GM21447 (cell line): ENCODE data around the gene OR4M1.
"Not testable (repeated sequence)": the region's sequence is repeated elsewhere in the genome, so short reads cannot be mapped to it uniquely, and the experiment has no call there.

Experiments used
- ATAC-seq: cut with Tn5 transposase; IDR thresholded peaks from one replicate; pipeline ENCODE4 v1.9.1; 2021; ENCODE audit not compliant: unreplicated experiment

OR4M1 gene

GRCh38 chr14:19821016-19821415, 47.7 kb downstream of the OR4M1 start:
- ATAC-seq, result not testable (repeated sequence)

- no peak for ATAC-seq
These were observed 49.9 kb downstream of the OR4M1 start for GRCh38 chr14:19823178-19823577.

DNA sequence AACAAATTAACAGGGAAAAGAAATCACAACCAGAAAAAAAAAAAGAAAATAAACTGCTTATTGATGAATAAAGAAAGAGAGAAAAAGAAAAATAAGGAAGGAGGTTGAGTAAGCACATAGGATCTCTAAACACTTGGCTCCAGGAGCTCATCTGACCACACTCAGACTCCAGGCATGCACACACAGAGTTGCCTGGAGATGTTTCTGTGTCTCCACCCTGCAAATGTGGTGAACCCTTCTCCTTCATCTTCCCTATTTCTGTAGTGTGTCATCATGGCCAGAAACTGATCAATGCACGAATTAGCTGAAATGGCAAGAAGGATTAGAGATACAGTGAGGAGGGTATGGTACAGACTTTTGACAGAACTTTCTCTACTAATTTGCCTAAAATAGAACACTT, 50.5 kb downstream of the OR4M1 start:
- no peak for ATAC-seq

DNA sequence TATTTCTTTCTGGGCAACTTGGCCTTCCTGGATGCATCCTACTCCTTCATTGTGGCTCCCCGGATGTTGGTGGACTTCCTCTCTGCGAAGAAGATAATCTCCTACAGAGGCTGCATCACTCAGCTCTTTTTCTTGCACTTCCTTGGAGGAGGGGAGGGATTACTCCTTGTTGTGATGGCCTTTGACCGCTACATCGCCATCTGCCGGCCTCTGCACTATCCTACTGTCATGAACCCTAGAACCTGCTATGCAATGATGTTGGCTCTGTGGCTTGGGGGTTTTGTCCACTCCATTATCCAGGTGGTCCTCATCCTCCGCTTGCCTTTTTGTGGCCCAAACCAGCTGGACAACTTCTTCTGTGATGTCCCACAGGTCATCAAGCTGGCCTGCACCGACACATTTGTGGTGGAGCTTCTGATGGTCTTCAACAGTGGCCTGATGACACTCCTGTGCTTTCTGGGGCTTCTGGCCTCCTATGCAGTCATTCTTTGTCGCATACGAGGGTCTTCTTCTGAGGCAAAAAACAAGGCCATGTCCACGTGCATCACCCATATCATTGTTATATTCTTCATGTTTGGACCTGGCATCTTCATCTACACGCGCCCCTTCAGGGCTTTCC, 54.4 kb downstream of the OR4M1 start:
- not testable (repeated sequence) for ATAC-seq

- no peak for ATAC-seq
These were observed 55.0 kb downstream of the OR4M1 start for GRCh38 chr14:19828314-19828713.
